CD4-positive, alpha-beta T cell treated with Interleukin-15 for 4 hours (primary cell): ENCODE measurements around the gene NEURL2.

ENCODE experiments used
- DNase-seq: peaks from one replicate; pipeline ENCODE4 v3.0.0-alpha.2; 2020; ENCODE audit warnings: low spot score

NEURL2 gene

DNA sequence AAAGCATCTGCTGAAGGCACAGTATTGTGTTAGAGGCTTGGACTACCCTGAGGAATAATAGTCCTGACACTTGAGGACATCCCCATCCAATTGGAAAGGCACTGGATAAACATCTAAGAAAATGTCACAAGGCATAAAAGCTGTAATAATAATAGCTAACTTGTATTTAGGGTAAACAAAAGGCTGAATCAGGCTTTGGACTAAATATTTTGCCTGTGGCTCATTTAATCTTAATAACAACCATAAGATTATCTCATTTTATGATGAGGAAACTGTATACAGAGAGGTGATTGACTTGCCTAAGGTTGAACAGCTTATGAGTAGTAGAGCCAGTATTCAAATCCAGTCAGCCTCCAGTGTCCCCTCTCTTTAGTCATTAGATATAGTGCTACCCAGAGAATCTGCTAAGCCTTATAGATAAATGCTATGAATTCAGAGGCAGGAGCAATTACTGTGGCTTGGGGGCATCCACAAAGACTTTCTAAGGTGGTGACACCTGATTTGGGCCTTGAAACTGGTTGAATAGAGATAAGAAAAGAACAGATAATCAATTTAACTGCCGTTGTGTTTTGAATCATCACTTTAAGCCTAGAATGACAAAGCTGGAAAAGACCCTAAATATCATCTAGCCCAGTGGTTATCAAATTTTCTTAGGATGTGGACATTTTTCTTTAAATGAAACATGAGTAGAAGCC lies 17.5 kb downstream of the NEURL2 start:
- no peak for DNase-seq

DNA sequence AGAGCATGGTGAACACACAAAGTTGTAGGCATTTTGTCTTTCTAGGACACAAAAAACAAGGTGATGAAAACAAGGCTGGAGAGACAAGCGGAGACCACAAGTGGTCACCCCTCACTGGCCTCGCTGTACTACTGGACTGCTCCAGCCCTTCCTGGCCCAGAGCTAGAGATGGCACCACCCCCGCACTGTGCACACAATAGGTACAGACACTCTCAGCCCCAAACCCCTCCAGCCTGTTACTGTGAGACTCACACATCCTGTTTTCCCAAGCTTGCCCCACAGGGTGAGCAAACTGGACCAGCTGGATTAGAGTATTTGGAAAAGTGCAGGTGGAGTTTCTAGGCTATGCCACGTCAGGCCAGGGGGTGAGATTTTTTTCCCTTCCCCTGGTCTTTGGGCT lies 18.4 kb downstream of the NEURL2 start:
- DNase-seq: no peak

DNA sequence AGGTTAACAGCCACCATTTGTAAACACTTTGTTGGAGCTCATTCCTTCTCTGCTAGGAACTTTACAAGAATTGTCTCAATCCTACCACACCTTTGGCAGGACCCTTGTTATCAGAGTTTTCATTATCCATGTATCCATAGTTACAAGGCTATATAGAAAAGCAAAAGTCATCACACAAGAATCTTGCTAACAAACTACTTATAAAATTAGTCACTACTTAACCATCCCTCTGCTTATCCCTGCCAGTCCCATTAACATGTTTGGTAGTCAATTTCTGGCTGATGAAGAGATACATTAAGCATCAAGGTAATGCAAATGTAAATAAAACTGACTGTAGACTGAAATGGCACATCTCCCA lies 23.2 kb downstream of the NEURL2 start:
- no peak for DNase-seq

DNA sequence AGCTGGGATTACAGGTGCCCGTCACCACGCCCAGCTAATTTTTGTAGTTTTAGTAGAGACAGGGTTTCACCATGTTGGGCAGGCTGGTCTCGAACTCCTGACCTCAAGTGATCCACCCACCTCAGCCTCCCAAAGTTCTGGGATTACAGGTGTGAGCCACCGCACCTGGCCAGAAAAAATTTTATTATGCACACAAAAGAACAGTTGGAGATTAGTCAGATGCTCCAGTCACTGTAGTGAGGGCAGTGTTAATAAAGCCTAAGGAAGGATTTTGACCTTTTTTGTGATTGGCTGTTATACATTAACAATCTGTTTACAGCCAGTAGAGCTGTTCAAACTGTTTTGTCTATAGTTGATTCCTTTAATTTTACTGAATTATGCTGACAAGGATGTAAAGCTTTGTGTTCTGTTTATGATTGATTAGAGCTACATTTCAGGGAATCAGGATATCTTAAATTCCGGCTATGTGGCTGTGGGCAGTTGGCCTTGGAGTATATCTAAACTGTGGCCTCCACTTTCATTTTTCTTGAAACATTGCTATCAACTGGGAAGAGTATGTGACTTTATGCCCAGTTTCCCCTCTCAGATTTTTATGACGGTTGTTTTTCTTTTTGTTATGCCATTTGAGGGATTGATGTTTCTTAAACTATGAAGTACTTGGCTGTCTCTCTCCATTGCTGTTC lies 23.7 kb downstream of the NEURL2 start:
- no peak for DNase-seq

DNA sequence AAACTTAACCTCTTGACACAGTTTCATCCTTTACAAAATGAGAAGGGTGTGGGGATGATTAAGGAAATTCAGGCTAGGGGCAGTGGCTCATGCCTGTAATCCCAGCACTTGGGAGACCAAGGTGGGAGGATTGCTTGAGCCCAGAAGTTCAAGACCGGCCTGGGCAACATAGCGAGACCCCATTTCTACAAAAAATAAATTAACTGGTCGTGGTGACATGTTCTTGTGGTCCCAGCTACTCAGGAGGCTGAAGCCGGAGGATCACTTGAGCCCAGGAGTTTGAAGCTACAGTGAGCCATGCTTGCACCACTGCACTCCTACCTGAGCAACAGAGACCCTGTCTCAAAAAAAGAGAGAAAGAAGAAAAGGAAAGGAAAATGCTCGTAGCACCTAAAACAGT lies 24.6 kb downstream of the NEURL2 start:
- no peak for DNase-seq

DNA sequence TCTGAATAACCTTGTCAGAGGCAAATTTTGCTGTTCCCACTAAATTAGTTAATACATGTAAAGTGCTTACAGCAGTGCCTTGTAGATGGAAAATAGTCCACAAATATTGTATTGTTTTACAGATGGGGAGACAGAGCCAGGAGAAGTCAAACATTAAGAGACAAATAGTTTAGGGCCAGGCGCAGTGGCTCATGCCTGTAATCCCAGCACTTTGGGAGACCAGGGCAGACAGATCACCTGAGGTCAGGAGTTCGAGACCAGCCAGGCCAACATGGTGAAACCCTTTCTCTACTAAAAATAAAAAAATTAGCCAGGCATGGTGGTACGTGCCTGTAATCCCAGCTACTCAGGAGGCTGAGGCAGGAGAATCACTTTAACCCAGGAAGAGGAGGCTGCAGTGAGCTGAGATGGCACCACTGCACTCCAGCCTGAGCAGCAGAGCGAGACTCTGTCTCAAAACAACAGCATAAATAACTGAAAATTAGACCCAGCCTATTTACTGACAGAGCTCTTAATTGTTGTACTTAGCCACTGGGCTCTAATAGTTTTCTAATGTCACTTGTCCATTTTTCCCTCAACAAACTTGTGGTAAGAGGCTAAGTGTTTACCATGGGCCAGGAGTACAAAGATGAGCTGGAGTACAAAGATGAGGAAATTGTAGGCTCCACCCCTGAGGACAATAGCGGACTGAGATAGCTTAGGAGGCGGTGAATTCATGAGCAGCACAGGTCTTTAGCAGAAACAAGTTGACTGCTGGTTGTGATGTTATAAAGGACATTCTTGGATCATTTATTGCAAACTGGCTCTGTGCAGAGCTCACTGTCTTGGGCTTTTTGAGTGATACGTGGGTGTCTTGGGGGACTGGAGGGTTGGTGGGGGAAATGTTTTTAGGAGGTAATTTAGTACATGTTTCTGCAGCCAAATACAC lies 27.2 kb downstream of the NEURL2 start:
- no peak for DNase-seq

DNA sequence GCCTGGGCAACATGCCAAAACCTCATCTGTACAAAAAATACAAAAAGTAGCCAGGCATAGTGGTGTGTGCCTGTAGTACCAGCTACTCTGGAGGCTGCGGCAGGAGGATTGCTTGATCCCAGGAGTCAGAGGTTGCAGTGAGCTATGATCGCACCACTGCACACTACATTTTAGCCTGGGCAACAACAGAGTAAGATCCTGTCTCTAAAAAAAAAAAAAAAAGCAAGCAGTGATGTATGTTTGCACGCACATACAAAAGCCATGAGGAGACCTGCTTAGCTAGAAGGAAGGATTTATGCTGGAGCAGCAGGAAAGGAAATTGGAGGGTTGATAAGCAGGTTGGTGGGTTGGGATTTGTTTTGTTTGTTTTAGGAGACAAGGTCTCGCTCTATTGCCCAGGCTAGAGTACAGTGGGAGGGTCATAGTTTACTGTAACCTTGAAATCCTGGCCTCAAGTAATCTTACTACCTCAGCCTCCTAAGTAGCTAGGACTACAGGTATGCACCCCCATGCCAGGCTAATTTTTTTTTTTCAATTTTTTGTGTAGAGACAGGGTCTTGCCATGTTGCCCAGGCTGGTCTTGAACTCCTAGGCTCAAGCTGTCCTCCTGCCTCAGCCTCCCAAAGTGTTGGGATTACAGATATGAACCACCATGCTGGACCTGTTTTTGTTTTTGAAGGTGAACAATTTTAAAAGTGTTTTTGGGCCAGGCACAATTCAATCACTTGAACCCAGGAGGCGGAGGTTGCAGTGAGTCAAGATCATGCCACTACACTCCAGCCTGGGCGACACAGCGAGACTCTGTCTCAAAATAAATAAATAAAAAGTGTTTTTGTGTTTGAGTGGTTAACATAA lies 29.6 kb downstream of the NEURL2 start:
- DNase-seq: no peak

DNA sequence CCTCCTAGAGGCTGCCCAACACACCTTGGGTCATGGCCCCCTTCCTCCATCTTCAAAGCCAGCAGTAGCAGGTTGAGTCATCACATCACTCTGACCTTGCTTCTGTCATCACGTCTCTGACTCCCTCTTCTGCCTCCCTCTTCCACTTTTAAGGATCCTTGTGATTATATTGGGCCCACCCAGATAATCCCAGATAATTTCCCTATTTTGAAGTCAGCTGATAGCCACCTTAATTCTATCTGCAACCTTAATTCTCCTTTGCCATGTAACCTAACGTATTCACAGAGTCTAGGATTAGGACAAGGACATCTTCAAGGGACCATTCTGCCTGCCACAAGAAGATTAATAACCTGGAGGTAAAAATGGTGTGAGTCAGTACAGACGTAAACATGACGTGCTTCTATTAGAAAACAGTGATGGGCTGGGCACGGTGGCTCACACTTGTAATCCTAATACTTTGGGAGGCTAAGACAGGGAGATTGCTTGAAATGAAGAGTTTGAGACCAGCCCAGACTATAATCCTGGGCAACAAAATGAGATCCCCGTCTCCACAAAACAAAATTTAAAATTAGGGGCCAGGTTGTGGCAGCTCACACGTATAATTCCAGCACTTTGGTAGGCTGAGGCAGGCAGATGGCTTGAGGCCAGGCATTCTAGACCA lies 30.3 kb downstream of the NEURL2 start:
- DNase-seq: no peak

DNA sequence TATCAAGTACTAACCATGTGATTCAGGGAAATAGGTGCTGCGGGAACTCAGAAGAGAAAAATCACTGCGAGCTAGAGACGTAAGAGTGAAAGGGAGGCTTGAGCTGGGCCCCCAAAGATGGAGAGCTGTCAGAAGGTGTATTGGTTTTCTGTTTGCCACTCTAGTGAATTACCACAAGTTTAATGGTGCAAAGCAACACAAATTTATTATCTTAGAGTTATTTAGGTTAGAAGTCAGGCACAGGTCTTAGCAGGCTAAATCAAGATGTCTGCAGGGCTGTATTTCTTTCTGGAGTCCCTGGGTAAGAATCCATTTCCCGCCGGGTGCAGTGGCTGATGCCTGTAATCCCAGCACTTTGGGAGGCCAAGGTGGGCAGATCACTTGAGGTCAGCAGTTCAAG lies 31.1 kb downstream of the NEURL2 start:
- DNase-seq: no peak

DNA sequence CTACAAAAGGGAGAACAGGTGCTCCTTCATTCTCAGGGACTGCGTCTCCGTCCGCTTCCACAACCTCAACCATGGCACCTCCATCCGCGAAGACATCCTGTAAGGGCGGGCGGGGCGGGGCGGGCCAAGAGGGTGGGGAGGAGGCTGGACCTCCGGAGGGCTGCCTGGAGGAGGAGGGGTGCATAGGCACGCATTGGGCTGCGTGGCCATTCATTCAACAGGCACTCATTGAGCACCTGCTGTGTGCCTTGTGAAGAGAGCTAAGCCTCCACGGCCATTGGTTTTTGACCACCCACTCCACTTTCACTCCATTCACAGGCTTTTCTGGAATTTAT lies 33.2 kb downstream of the NEURL2 start:
- DNase-seq: peak; percentile 22

DNA sequence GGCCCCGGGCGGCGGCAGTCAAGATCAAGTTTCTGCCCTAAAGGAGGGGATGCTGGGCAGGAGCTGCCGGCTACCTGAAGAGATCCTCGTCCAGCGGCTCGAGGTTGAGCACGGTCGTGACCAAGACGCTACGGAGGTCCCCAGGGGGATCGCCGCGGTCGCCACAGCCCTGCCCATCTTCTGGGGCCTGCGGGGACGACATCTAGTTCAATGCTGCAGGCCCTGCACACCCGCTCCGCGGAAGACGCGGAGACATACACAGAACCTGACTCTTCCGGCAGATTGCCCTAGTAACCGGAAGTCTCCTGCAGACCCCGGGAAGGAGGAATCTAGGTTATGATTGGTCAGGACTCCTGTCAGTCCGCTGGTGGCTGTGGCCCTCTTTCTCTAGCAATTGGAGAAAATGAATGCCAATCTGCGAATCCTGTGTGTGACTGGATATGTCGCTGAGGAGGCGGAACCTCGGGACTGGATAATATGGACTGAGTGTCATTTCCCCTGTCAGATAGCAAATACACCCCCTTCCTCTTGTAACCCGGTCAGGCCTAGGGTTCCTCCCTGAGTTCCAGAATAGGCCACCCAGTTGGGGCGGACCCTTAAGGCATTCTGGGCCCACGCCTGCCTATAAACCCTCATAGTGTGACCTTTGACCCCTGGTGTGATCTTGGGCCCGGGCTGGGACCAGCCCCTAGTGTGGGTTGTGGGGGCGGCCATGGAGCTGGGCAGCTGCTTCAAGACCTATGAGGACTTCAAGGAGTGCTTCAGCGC lies 33.7 kb downstream of the NEURL2 start, which contains the start of the genes ACOT8 and ZSWIM3:
TSS of gene ACOT8 (minus strand) at position 279 of the 768 bp plus-strand sequence. CDS start at position 202, 77 bp downstream.
TSS of gene ZSWIM3 (plus strand) at position 501 of the 768 bp plus-strand sequence. CDS start at position 713, 212 bp downstream.
- DNase-seq: peak; percentile 100

DNA sequence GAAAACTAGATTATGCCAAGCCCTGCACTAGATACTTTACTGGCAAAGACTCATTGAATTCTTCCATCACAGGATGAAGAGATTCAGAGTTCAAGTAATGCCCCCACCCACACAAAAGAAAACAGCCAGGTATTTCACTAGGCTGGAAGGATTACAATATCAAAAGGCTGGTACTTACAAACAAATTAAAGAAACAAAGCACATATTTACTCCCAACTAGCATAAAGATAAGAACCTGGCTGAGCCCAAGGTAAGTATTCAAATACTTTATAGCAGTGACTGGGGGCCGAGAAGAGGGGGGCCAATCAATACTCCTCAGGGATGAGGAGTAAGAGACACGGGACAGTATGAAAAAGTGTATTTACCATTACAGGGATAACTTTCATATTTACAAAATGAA lies 37.5 kb downstream of the NEURL2 start:
- DNase-seq: no peak

DNA sequence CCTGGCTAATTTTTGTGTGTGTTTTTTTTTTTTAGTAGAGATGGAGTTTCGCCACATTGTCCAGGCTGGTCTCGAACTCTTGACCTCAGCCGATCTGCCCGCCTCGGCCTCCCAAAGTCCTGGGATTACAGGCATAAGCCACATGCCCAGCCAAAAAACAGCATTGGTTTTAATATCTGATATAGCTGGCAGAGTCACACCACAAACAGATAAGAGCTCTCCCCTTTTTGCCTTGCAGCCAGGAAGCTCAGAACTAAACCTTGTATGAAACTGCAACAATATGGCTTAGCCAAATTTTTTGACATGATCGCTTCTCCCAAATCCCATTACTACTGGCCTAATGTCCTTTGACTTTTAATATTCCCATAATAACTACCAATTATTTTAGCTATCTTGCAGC lies 38.7 kb downstream of the NEURL2 start:
- DNase-seq: no peak

DNA sequence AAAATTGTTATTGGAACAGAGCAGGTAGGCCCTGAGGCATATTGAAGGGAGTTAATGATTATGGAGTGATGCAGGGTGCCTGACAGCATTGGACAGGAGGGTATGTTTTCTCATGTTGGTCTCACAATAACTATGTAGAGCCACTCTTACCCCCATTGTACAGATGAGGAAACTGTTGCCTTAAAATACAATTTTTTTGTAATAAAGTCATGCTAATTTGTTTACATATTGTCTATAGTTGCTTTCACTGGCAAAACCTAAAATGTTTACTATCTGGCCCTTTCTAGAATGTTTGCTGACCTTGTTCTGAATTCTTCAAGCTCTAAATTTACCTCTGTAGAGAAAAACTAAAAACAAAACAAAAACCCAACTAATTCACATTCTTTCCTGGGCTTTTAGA lies 39.5 kb downstream of the NEURL2 start:
- DNase-seq: no peak

DNA sequence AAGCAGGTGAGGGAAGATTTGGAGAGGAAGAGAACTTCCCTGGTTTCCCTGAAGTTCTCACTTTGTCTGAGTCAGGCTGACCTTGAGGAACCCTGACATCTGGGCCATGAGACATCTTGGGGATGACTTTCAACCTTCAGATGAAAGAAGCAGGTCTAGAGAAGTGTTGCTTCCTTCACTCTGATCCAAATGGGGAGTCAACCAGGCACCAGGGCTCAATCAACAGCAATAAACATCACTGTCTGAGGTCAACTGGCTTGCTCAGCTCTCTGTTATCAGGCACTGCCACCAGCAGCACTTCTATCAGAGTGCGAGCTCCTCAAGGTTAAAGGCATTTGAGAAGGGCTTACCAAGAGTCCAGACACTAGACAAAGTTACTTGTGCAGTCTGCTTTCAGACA lies 40.1 kb downstream of the NEURL2 start:
- DNase-seq: no peak

DNA sequence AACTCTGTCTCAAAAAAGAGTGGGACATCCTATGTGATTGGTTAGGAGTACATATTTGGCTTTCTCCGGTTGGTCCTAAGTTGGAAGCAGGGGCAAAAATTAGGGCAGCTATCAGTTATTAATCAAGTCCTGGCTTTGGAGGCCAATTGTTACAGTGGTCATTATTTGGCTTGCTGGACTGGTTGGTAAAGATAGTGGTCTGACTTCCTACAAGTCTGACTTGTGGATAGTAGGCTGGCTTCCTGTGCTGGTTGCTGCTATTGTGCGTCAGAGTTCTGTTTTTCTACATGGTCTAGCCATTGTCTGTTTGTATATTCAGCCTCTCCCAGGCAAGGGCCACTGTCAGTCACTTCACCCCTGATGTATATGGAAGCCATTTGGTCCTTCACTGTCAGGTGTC lies 40.8 kb downstream of the NEURL2 start:
- DNase-seq: no peak

DNA sequence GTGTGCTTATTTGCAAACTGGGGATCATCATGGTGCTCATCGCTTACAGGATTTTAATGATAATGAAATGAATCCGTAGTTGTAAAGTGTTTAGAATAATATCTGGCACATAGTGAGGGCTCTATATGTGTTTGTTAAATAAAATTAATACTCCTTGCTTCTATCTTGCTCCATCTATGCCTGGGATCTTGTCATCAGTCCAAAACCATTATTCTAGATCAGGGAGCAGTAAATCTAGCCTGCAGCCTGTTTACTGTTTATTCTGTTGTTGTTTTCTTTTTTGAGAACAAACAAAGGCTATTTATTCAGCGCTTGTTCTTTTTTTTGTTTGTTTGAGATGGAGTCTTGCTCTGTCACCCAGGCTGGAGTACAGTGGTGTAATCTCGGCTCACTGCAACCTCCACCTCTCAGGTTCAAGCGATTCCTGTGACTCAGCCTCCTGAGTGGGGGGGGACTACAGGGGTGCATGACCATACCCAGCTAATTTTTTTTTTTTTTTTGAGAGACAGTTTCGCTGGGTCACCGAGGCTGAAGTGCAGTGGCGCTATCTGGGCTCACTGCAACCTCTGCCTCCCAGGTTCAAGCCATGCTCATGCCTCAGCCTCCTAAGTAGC lies 41.9 kb downstream of the NEURL2 start:
- no peak for DNase-seq

DNA sequence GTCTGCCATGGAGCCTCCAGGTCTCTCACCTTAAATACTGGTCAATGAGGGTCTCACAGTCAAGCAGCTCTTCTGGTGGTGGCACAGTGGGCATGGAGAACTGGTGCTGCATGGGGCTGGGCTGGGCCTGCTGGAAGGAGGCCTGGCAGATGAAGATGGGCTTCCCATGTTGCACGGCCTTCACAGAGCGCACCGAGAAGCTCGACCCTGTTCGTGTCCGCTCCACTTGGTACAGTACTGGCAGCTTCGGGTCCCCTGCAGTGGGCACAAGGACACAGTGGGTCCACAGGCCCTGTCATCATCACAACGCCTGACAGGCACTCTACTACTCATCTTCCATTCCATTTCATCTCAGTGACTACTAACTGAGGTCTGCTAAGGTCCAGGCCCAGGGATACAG lies 42.6 kb downstream of the NEURL2 start:
- no peak for DNase-seq

DNA sequence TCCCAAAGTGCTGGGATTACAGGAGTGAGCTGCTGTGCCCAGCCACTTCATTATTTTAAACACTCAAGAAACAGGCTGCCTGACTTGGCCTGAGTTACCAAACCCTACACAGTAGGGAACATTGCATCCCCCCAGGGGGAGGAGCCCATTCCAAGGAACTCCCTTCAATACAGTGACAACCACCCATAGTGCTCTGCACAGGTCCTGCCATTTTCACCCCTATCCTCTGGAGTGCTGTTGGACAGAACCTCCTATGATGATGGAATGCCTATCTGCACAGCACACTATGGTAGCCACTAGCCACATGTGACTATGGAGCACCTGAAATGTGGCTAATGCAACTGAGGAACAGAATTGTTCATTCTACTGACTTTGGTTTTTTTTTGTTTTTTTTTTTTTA lies 45.6 kb downstream of the NEURL2 start:
- DNase-seq: no peak

DNA sequence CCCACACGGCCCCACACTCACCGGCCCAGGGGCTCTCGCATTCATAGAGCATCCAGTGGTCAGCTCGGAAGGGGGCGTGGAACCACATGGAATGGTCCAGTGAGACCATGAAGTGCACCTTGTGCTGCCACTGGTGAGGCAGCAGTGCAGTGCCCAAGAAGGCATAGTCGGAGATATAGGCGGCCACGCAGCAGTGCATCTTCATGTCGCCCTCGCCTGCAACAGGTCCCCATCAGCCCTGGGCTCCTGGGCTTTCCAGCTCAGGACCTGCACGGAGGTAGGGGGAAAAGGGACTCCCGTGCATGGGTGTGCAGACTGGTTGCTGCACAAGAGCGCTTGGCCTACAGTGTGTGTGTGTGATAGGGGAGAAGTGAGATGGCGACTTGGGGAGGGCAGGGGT lies 47.5 kb downstream of the NEURL2 start:
- DNase-seq: no peak
